ENCODE measurements around the gene ABLIM1. TPM values are rescaled to one million over a fixed set of nuclear protein-coding genes. Genes with fewer than 3 reads are reported as not detected.

ABLIM1 gene
- total RNA-seq, 2 donors from 2014 or later, result 359 to 404 TPM

GRCh38 chr10:114437473-114438292, 220.4 kb downstream of the ABLIM1 start:
- Histone ChIP-seq H3K27me3 (no peaks in the 10 kb centered on the region), H3K36me3 (peaks cover 100% of the 10 kb centered on the region), H3K4me3 (no peak overlapping the region), H3K27ac (no peak overlapping the region), H3K9me3 (no peaks in the 10 kb centered on the region), H3K4me1 (no peaks in the 10 kb centered on the region)
- DNase-seq (ENCODE audit: low spot score), result no peak
- TF ChIP-seq CTCF (IDR thresholded peaks at IDR 0.05), result peak; percentile 19 to 39

GRCh38 chr10:114436941-114437340, 221.1 kb downstream of the ABLIM1 start:
- Histone ChIP-seq H3K9me3 (no peaks in the 10 kb centered on the region), H3K27me3 (no peaks in the 10 kb centered on the region), H3K4me1 (no peaks in the 10 kb centered on the region), H3K36me3 (peaks cover 100% of the 10 kb centered on the region), H3K4me3 (no peak overlapping the region), H3K27ac (no peak overlapping the region)
- TF ChIP-seq CTCF (IDR thresholded peaks at IDR 0.05), result no peak
- DNase-seq (ENCODE audit: low spot score), result no peak

GRCh38 chr10:114432566-114433093, 225.4 kb downstream of the ABLIM1 start:
- DNase-seq (ENCODE audit: low spot score), result no peak
- Histone ChIP-seq H3K27me3 (no peaks in the 10 kb centered on the region), H3K4me3 (no peak overlapping the region), H3K9me3 (no peaks in the 10 kb centered on the region), H3K4me1 (peaks cover 0 to 14% of the 10 kb centered on the region in 2 donors), H3K27ac (no peak overlapping the region), H3K36me3 (peaks cover 76% of the 10 kb centered on the region)
- no peak for TF ChIP-seq CTCF (IDR thresholded peaks at IDR 0.05)

- Histone ChIP-seq H3K9me3 (no peaks in the 10 kb centered on the region), H3K4me3 (no peak overlapping the region), H3K27ac (no peak overlapping the region), H3K36me3 (peaks cover 65% of the 10 kb centered on the region), H3K4me1 (peaks cover 0 to 25% of the 10 kb centered on the region in 2 donors), H3K27me3 (no peaks in the 10 kb centered on the region)
- DNase-seq (ENCODE audit: low spot score), result no peak
- TF ChIP-seq CTCF (IDR thresholded peaks at IDR 0.05), result no peak
These were observed 226.5 kb downstream of the ABLIM1 start for GRCh38 chr10:114431414-114432135.

- Histone ChIP-seq H3K27me3 (no peaks in the 10 kb centered on the region), H3K9me3 (no peaks in the 10 kb centered on the region), H3K4me3 (no peak overlapping the region), H3K36me3 (peaks cover 58% of the 10 kb centered on the region), H3K27ac (no peak overlapping the region), H3K4me1 (peaks cover 0 to 32% of the 10 kb centered on the region in 2 donors)
- no peak for DNase-seq (ENCODE audit: low spot score)
- TF ChIP-seq CTCF (IDR thresholded peaks at IDR 0.05), result no peak
These were observed 227.2 kb downstream of the ABLIM1 start for GRCh38 chr10:114430688-114431413.
